GM18870 (cell line): ENCODE results near the gene PPP1R12B.

Source experiments
- ATAC-seq: cut with Tn5 transposase; IDR thresholded peaks from one replicate; pipeline ENCODE4 v1.9.1; 2021; ENCODE audit warnings: moderate library complexity; ENCODE audit not compliant: unreplicated experiment

The PPP1R12B gene

GRCh38 chr1:202348509-202349205 lies at the start of gene PPP1R12B:
PPP1R12B (plus strand) TSS chr1:202348699; CDS start chr1:202348852, 153 bp downstream.
- ATAC-seq: peak; percentile 93

GRCh38 chr1:202302166-202302565 lies 46.3 kb upstream of the PPP1R12B start:
- ATAC-seq: no peak

- ATAC-seq: no peak
Observed at GRCh38 chr1:202304375-202304774, 44.1 kb upstream of the PPP1R12B start.

- ATAC-seq: no peak
Observed at GRCh38 chr1:202305168-202305567, 43.3 kb upstream of the PPP1R12B start.

- ATAC-seq: no peak
Observed at GRCh38 chr1:202306535-202307345, 41.8 kb upstream of the PPP1R12B start.

- ATAC-seq: no peak
Observed at GRCh38 chr1:202310071-202310725, 38.3 kb upstream of the PPP1R12B start.

GRCh38 chr1:202310746-202311145 lies 37.8 kb upstream of the PPP1R12B start:
- ATAC-seq: no peak

- no peak for ATAC-seq
Observed at GRCh38 chr1:202311875-202312635, 36.4 kb upstream of the PPP1R12B start.

GRCh38 chr1:202315576-202316168 lies 32.8 kb upstream of the PPP1R12B start:
- ATAC-seq: no peak

GRCh38 chr1:202316186-202316585 lies 32.3 kb upstream of the PPP1R12B start:
- no peak for ATAC-seq

- ATAC-seq: no peak
Observed at GRCh38 chr1:202317941-202318925, 30.3 kb upstream of the PPP1R12B start.

- ATAC-seq: no peak
Observed at GRCh38 chr1:202319381-202320080, 29.0 kb upstream of the PPP1R12B start.

GRCh38 chr1:202320081-202320405 lies 28.5 kb upstream of the PPP1R12B start:
- no peak for ATAC-seq

- no peak for ATAC-seq
Observed at GRCh38 chr1:202323731-202324130, 24.8 kb upstream of the PPP1R12B start.

- no peak for ATAC-seq
Observed at GRCh38 chr1:202324646-202325045, 23.9 kb upstream of the PPP1R12B start.

- no peak for ATAC-seq
Observed at GRCh38 chr1:202329891-202330290, 18.6 kb upstream of the PPP1R12B start.

GRCh38 chr1:202333861-202334260 lies 14.6 kb upstream of the PPP1R12B start:
- ATAC-seq: no peak

- ATAC-seq: no peak
Observed at GRCh38 chr1:202343652-202344349, 4.7 kb upstream of the PPP1R12B start.
